IPS-18a (cell line): ENCODE measurements around the gene C1orf74.

Experiments used
- H3K27ac ChIP-seq: one replicate; pipeline ENCODE4 v1.5.1; 2013; ENCODE audit warnings: low read length
- H3K27me3 ChIP-seq: one replicate; pipeline ENCODE4 v1.6.1; 2013; ENCODE audit warnings: mild to moderate bottlenecking, low read length; ENCODE audit not compliant: control insufficient read depth, insufficient read depth
- H3K36me3 ChIP-seq: one replicate; pipeline ENCODE4 v1.6.1; 2013; ENCODE audit warnings: low read depth, low read length; ENCODE audit not compliant: control insufficient read depth
- H3K4me1 ChIP-seq: one replicate; pipeline ENCODE4 v1.6.1; 2013; ENCODE audit warnings: low read depth, low read length; ENCODE audit not compliant: control insufficient read depth
- H3K4me3 ChIP-seq: one replicate; pipeline ENCODE4 v1.5.1; 2013; ENCODE audit warnings: low read length
- H3K9ac ChIP-seq: one replicate; pipeline ENCODE4 v1.6.1; 2013; ENCODE audit warnings: mild to moderate bottlenecking, low read length, moderate library complexity
- H3K9me3 ChIP-seq: one replicate; pipeline ENCODE4 v1.6.1; 2013; ENCODE audit warnings: low read depth, low read length; ENCODE audit not compliant: control insufficient read depth

C1orf74 gene

GRCh38 chr1:209784265-209785169, at the start of gene C1orf74:
Gene C1orf74, minus strand, starts transcription at chr1:209784559. Its CDS starts 925 bp downstream, at chr1:209783634.
- Histone ChIP-seq H3K4me1 (peaks cover 5% of the 10 kb centered on the region), H3K27me3 (peaks cover 42% of the 10 kb centered on the region), H3K4me3 (peak within 1 kb of the TSS; percentile 93), H3K36me3 (no peaks in the 10 kb centered on the region), H3K9me3 (peaks cover 4% of the 10 kb centered on the region), H3K9ac (peak within 1 kb of the TSS; percentile 87), H3K27ac (peak within 1 kb of the TSS; percentile 47)

GRCh38 chr1:209831615-209832014, 47.3 kb upstream of the C1orf74 start:
- Histone ChIP-seq H3K27ac (no peak overlapping the region), H3K9ac (no peak overlapping the region), H3K4me1 (no peaks in the 10 kb centered on the region), H3K9me3 (no peaks in the 10 kb centered on the region), H3K27me3 (no peaks in the 10 kb centered on the region), H3K4me3 (no peak overlapping the region), H3K36me3 (peaks cover 54% of the 10 kb centered on the region)

- Histone ChIP-seq H3K36me3 (peaks cover 45% of the 10 kb centered on the region), H3K27me3 (no peaks in the 10 kb centered on the region), H3K27ac (no peak overlapping the region), H3K4me3 (no peak overlapping the region), H3K9ac (no peak overlapping the region), H3K9me3 (no peaks in the 10 kb centered on the region), H3K4me1 (no peaks in the 10 kb centered on the region)
These were observed 46.4 kb upstream of the C1orf74 start for GRCh38 chr1:209830722-209831121.

GRCh38 chr1:209829716-209830115, 45.4 kb upstream of the C1orf74 start:
- Histone ChIP-seq H3K9ac (no peak overlapping the region), H3K4me3 (no peak overlapping the region), H3K36me3 (peaks cover 35% of the 10 kb centered on the region)

GRCh38 chr1:209827384-209828262, 43.3 kb upstream of the C1orf74 start, which contains the start of gene UTP25:
Gene UTP25, plus strand, starts transcription at chr1:209827972. Its CDS starts 92 bp downstream, at chr1:209828064.
- peaks cover 5% of the 10 kb centered on the region for H3K27me3 ChIP-seq
- H3K4me1 ChIP-seq, result no peaks in the 10 kb centered on the region
- H3K9me3 ChIP-seq, result no peaks in the 10 kb centered on the region
- H3K36me3 ChIP-seq, result peaks cover 17% of the 10 kb centered on the region
- H3K27ac ChIP-seq, result no peak within 1 kb of the TSS
- peak within 1 kb of the TSS; percentile 75 for H3K4me3 ChIP-seq
- peak within 1 kb of the TSS; percentile 31 for H3K9ac ChIP-seq

More at GRCh38 chr1:209829716-209830115, 45.4 kb upstream of the C1orf74 start:
- Histone ChIP-seq H3K27ac (no peak overlapping the region), H3K9me3 (no peaks in the 10 kb centered on the region), H3K4me1 (no peaks in the 10 kb centered on the region), H3K27me3 (no peaks in the 10 kb centered on the region)

GRCh38 chr1:209825591-209826434, 41.5 kb upstream of the C1orf74 start:
- Histone ChIP-seq H3K27me3 (peaks cover 10% of the 10 kb centered on the region), H3K4me1 (no peaks in the 10 kb centered on the region), H3K9me3 (no peaks in the 10 kb centered on the region), H3K36me3 (peaks cover 2% of the 10 kb centered on the region), H3K9ac (no peak overlapping the region), H3K4me3 (no peak overlapping the region), H3K27ac (no peak overlapping the region)

GRCh38 chr1:209823143-209824041, 39.0 kb upstream of the C1orf74 start:
- Histone ChIP-seq H3K4me3 (no peak overlapping the region), H3K27me3 (peaks cover 22% of the 10 kb centered on the region), H3K9ac (no peak overlapping the region), H3K27ac (no peak overlapping the region), H3K9me3 (no peaks in the 10 kb centered on the region), H3K36me3 (no peaks in the 10 kb centered on the region), H3K4me1 (no peaks in the 10 kb centered on the region)

GRCh38 chr1:209822706-209823105, 38.3 kb upstream of the C1orf74 start:
- Histone ChIP-seq H3K36me3 (no peaks in the 10 kb centered on the region), H3K9me3 (no peaks in the 10 kb centered on the region), H3K9ac (no peak overlapping the region), H3K27me3 (peaks cover 22% of the 10 kb centered on the region), H3K4me3 (no peak overlapping the region), H3K27ac (no peak overlapping the region), H3K4me1 (no peaks in the 10 kb centered on the region)

- H3K4me1 ChIP-seq, result no peaks in the 10 kb centered on the region
- H3K4me3 ChIP-seq, result no peak overlapping the region
- peaks cover 22% of the 10 kb centered on the region for H3K27me3 ChIP-seq
- no peaks in the 10 kb centered on the region for H3K9me3 ChIP-seq
- no peak overlapping the region for H3K9ac ChIP-seq
- H3K36me3 ChIP-seq, result no peaks in the 10 kb centered on the region
- H3K27ac ChIP-seq, result no peak overlapping the region
These were observed 36.6 kb upstream of the C1orf74 start for GRCh38 chr1:209820986-209821385.

GRCh38 chr1:209819058-209819457, 34.7 kb upstream of the C1orf74 start:
- Histone ChIP-seq H3K4me3 (no peak overlapping the region), H3K27ac (no peak overlapping the region), H3K36me3 (no peaks in the 10 kb centered on the region), H3K9me3 (no peaks in the 10 kb centered on the region), H3K9ac (no peak overlapping the region), H3K27me3 (peaks cover 22% of the 10 kb centered on the region), H3K4me1 (no peaks in the 10 kb centered on the region)
